Esophagus muscularis mucosa (tissue), 4 donors: ENCODE results near the gene SUN3. TPM values are rescaled to one million over a fixed set of nuclear protein-coding genes. Genes with fewer than 3 reads are reported as not detected.

Experiments
- DNase-seq: peaks from one replicate; pipeline ENCODE4 v3.0.0-alpha.2; 2017; ENCODE audit errors: extremely low spot score
- H3K27ac ChIP-seq, 4 donors: fragments of 200-600 bp; sonication (generic); replicated peaks in 1 of 4; 1 replicate in 3 of 4; 2 replicates in 1 of 4; pipeline ENCODE4 v1.5.1; 2016 to 2019; ENCODE audit warnings: mild to moderate bottlenecking in 1 of 4
- H3K27me3 ChIP-seq, 4 donors: fragments of 200-600 bp; sonication (generic); one replicate each; pipeline versions ENCODE4 v1.5.1 to v1.6.0; 2016 to 2019
- H3K36me3 ChIP-seq, 4 donors: fragments of 200-600 bp; sonication (generic); one replicate each; pipeline ENCODE4 v1.5.1; 2016 to 2019
- H3K4me1 ChIP-seq, 4 donors: fragments of 200-600 bp; sonication (generic); one replicate each; pipeline ENCODE4 v1.5.1; 2016 to 2019
- H3K4me3 ChIP-seq, 4 donors: fragments of 200-600 bp; sonication (generic); 1 replicate in 2 of 4; 2 replicates in 2 of 4; pipeline ENCODE4 v1.5.1; 2016 to 2019; ENCODE audit warnings: mild to moderate bottlenecking in 4 of 4, moderate library complexity in 1 of 4
- H3K9me3 ChIP-seq, 4 donors: fragments of 200-600 bp; sonication (generic); 1 replicate in 3 of 4; 2 replicates in 1 of 4; pipeline ENCODE4 v1.5.1; 2016 to 2019
- CTCF ChIP-seq, 3 experiments: fragments of 200-600 bp in 2 of 3; fragments of 450-650 bp in 1 of 3; sonication (generic) in 2 of 3; IDR thresholded peaks; one replicate each; pipeline ENCODE4 v1.5.1; 2017 to 2019; ENCODE audit warnings: antibody characterized with exemption in 3 of 3, mild to moderate bottlenecking in 2 of 3, moderate library complexity in 1 of 3
- EP300 ChIP-seq: sonication (generic); formaldehyde crosslinking; IDR thresholded peaks from one replicate; pipeline ENCODE4 v1.6.1; 2017; ENCODE audit warnings: antibody characterized with exemption
- POLR2A ChIP-seq: fragments of 450-650 bp; IDR thresholded peaks from one replicate; pipeline ENCODE4 v1.6.1; 2017; ENCODE audit warnings: antibody characterized with exemption, moderate library complexity, mild to moderate bottlenecking, low read depth
- POLR2AphosphoS5 ChIP-seq, 2 donors: sonication (generic); formaldehyde crosslinking; IDR thresholded peaks; one replicate each; pipeline ENCODE4 v1.6.1; 2017; ENCODE audit warnings: antibody characterized with exemption in 2 of 2
- WGBS: methylation state at CpG from one replicate; pipeline ENCODE4 v1.1.5; 2018; 5-methylcytosine and 5-hydroxymethylcytosine counted together
- intact Hi-C: fragments of 100-400 bp; cut with DNase I; formaldehyde crosslinking; loops from one replicate; pipeline ENCODE4 v1.15.1; 2023
- total RNA-seq, 4 donors: library from RNA; depleted of rRNA; stranded (reverse); fragments of >200 nt; gene quantifications; one replicate each; pipeline versions ENCODE4 v1.1.0 to v1.2.1, GENCODE V29; 2016

SUN3 gene
- total RNA-seq, 4 donors from 2014 or later, result not detected

DNA sequence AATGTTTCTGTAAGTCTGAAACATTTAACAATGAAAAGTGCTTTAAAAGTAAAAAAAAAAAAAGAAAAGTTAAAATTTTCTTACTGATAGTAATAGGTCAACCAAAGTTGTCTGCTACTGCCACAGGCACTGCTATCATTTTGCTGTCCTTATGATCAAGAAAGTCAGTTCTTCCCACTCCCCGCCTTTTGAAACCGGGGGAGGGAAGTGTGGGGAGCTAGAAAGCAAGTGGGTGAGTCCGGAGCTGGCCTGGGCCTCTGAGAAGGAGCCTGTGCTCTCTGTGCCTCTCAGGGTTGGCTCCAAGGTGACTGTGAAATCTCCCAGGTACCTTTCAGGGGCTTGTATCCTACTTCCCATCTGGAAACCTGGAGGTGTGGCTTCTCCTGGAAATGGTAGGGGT lies 13.7 kb upstream of the SUN3 start:
- no peak for DNase-seq
- H3K27ac ChIP-seq, result no peak overlapping the region
- 69% methylated on average over 3 of the region's 3 CpGs for WGBS
- no peak overlapping the region for H3K4me3 ChIP-seq
- H3K4me1 ChIP-seq, result no peaks in the 10 kb centered on the region
- H3K27me3 ChIP-seq, result no peaks in the 10 kb centered on the region
- H3K36me3 ChIP-seq, result no peaks in the 10 kb centered on the region
- intact Hi-C loops, result no loop called here
- no peaks in the 10 kb centered on the region for H3K9me3 ChIP-seq
- TF ChIP-seq EP300 (no peak), POLR2A (no peak), CTCF (IDR thresholded peaks at IDR 0.05) (no peak), POLR2AphosphoS5 (IDR thresholded peaks at IDR 0.05) (no peak)

DNA sequence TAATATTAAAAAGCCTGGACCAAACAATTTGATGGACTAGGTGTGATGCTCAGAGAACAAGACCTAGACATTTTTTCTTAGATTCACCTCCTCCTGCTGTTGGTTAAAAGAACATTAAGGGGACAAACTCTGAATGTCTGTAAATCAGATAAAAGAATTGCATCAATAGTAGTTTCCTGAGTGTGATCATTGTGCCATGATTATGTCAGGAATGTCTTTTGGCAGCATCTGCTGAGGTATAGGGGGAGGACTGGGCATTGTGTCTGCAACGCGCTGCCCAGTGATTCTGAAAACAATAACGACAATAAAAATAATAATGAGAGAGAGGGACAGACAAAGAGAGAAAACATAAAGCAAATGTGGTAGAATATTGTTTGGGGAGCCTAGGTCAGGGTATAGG lies 13.3 kb upstream of the SUN3 start:
- Histone ChIP-seq H3K27me3 (no peaks in the 10 kb centered on the region), H3K9me3 (no peaks in the 10 kb centered on the region), H3K27ac (no peak overlapping the region), H3K36me3 (no peaks in the 10 kb centered on the region), H3K4me3 (no peak overlapping the region), H3K4me1 (no peaks in the 10 kb centered on the region)
- 69% methylated on average over 3 of the region's 3 CpGs for WGBS
- intact Hi-C loops, result no loop called here
- no peak for DNase-seq
- TF ChIP-seq POLR2AphosphoS5 (IDR thresholded peaks at IDR 0.05), result no peak
- no peak for TF ChIP-seq POLR2A
- no peak for TF ChIP-seq CTCF (IDR thresholded peaks at IDR 0.05)
- TF ChIP-seq EP300, result no peak

- H3K4me1 ChIP-seq, result no peaks in the 10 kb centered on the region
- H3K27ac ChIP-seq, result no peak overlapping the region
- 71% methylated on average over 3 of the region's 3 CpGs for WGBS
- H3K4me3 ChIP-seq, result no peak overlapping the region
- H3K36me3 ChIP-seq, result no peaks in the 10 kb centered on the region
- intact Hi-C loops, result no loop called here
- DNase-seq, result no peak
- no peak for TF ChIP-seq CTCF (IDR thresholded peaks at IDR 0.05)
- TF ChIP-seq POLR2A, result no peak
- no peak for TF ChIP-seq POLR2AphosphoS5 (IDR thresholded peaks at IDR 0.05)
- TF ChIP-seq EP300, result no peak
- H3K9me3 ChIP-seq, result no peaks in the 10 kb centered on the region
- H3K27me3 ChIP-seq, result no peaks in the 10 kb centered on the region
These were observed 12.7 kb upstream of the SUN3 start for GRCh38 chr7:48041653-48041970.

DNA sequence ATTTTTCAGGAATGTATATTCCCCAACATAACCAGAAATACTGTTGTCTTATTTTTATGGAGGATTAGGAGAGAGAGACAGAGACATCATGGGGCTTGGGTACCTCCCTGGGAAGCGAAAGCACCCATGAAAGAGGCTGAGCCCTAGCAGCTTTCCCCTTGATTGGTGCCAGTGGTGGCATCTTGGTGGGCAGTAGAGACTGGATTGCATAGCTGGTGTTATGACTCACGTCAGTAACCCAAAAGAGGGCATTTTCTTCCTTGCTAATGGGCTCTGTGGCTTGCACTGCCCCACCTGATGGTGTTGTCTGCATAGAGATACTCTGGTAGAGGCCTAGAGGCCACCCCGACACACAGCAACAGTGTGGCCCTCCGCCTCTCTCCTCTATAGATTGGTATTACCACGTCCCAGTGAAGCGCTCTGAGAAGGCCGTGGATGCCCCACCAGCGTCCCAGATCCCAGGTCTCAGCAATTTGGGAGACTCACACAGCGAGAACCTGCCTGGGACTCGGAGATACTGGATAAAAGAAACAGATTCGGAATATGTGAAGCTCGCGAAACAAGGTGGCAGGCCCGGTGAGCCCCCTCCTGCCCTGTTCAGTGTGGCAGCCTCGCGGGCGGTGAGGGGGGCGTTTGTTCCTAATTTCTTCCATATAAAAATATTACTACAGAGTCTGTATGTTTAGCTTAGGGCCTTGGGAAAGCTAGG lies 12.2 kb upstream of the SUN3 start:
- intact Hi-C loops, result no loop called here
- peaks cover 2 to 3% (median 3%) of the 10 kb centered on the region in 4 donors for H3K4me1 ChIP-seq
- WGBS, result 94% methylated on average over 18 of the region's 18 CpGs
- no peak overlapping the region for H3K27ac ChIP-seq
- no peak overlapping the region for H3K4me3 ChIP-seq
- no peak for TF ChIP-seq POLR2AphosphoS5 (IDR thresholded peaks at IDR 0.05)
- no peak for TF ChIP-seq EP300
- H3K27me3 ChIP-seq, result peaks cover 0 to 2% (median under 1%) of the 10 kb centered on the region in 4 donors
- no peak for DNase-seq
- H3K9me3 ChIP-seq, result no peaks in the 10 kb centered on the region
- H3K36me3 ChIP-seq, result no peaks in the 10 kb centered on the region

GRCh38 chr7:48038815-48039506 lies 10.1 kb upstream of the SUN3 start:
- intact Hi-C loops, result loop anchor here (5.0 kb wide), 1 partner anchor 73 kb away; no protein-coding TSS in a partner anchor
- Histone ChIP-seq H3K27ac (no peak overlapping the region), H3K9me3 (no peaks in the 10 kb centered on the region), H3K36me3 (no peaks in the 10 kb centered on the region), H3K4me3 (no peak overlapping the region), H3K4me1 (peaks cover 14 to 16% (median 15%) of the 10 kb centered on the region in 4 donors), H3K27me3 (peaks cover 0 to 9% (median 2%) of the 10 kb centered on the region in 4 donors)
- DNase-seq, result no peak
- WGBS, result 41% methylated on average over 5 of the region's 5 CpGs
- no peak for TF ChIP-seq POLR2AphosphoS5 (IDR thresholded peaks at IDR 0.05)
- no peak for TF ChIP-seq CTCF (IDR thresholded peaks at IDR 0.05)
- TF ChIP-seq POLR2A, result no peak
- TF ChIP-seq EP300, result no peak
